ENCODE results near the gene LTBP3. TPM values are rescaled to one million over a fixed set of nuclear protein-coding genes. Genes with fewer than 3 reads are reported as not detected.

LTBP3 gene
- total and polyA plus RNA-seq, 12 donors = 40.2 to 362 (median 221) TPM

DNA sequence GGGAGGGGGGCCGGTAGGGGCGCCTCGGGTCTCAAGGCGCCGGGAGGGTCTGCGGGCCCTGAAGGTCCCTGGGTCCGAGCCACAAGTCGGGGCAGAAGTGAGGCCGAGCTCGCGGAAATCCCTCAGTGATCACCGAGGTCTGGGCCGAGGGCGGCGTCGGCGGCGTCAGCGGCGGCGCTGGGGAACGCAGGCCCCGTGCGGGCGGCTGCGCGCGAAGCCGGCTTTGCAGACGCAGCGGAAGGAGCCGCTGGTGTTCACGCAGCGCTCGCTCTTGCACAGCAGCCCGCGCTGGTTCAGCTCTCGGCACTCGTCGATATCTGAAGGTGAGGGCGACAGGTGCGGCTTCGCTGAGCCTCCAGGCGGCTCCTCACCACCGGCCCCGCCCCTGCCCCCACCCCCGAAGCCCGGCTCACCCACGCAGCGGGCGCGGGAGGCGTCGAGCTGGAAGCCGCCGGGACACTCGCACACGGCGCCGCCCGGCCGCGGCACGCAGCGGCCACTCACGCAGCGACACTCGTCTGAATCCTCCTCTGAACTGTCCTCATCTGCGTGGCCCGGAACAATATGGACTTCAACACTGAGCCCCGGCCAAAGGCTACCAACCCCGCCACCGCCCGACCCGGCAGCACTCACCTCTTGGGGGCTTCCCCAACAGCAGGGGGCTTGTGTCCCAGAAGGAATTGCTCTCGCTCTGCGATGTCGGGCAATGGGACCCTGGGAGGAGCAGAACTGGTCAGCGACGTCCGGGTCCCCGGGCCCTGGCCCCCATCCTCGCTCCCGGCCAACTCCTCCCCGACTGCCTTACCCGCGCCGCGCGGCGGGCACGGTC lies 19.0 kb downstream of the LTBP3 start:
- intact Hi-C loops (cut with DNase I) = no loop called here
- peak in 2 of 7 donors; percentile 27 to 35 for DNase-seq
- 74 to 79% (median 78%) methylated on average over 18 to 92 of the region's 92 CpGs for WGBS, 4 donors
- H3K36me3 ChIP-seq (replicated peaks in 1 of 2) = peaks cover 0 to 29% of the 10 kb centered on the region in 2 donors
- TF ChIP-seq, protein P1, sequence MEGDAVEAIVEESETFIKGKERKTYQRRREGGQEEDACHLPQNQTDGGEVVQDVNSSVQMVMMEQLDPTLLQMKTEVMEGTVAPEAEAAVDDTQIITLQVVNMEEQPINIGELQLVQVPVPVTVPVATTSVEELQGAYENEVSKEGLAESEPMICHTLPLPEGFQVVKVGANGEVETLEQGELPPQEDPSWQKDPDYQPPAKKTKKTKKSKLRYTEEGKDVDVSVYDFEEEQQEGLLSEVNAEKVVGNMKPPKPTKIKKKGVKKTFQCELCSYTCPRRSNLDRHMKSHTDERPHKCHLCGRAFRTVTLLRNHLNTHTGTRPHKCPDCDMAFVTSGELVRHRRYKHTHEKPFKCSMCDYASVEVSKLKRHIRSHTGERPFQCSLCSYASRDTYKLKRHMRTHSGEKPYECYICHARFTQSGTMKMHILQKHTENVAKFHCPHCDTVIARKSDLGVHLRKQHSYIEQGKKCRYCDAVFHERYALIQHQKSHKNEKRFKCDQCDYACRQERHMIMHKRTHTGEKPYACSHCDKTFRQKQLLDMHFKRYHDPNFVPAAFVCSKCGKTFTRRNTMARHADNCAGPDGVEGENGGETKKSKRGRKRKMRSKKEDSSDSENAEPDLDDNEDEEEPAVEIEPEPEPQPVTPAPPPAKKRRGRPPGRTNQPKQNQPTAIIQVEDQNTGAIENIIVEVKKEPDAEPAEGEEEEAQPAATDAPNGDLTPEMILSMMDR (IDR thresholded peaks at IDR 0.05) = no peak
- no peak for TF ChIP-seq POLR2A (IDR thresholded peaks at IDR 0.05)
- H3K9me3 ChIP-seq (replicated peaks in 1 of 3) = no peaks in the 10 kb centered on the region
- H3K4me3 ChIP-seq = peak overlapping the region in 1 of 4 donors; percentile 58
- H3K27me3 ChIP-seq = no peaks in the 10 kb centered on the region
- H3K27ac ChIP-seq = peak overlapping the region in 4 of 5 donors; percentile 62 to 93 (median 87)
- peaks cover 20 to 26% of the 10 kb centered on the region in 2 donors for H3K4me1 ChIP-seq (replicated peaks in 1 of 2)

DNA sequence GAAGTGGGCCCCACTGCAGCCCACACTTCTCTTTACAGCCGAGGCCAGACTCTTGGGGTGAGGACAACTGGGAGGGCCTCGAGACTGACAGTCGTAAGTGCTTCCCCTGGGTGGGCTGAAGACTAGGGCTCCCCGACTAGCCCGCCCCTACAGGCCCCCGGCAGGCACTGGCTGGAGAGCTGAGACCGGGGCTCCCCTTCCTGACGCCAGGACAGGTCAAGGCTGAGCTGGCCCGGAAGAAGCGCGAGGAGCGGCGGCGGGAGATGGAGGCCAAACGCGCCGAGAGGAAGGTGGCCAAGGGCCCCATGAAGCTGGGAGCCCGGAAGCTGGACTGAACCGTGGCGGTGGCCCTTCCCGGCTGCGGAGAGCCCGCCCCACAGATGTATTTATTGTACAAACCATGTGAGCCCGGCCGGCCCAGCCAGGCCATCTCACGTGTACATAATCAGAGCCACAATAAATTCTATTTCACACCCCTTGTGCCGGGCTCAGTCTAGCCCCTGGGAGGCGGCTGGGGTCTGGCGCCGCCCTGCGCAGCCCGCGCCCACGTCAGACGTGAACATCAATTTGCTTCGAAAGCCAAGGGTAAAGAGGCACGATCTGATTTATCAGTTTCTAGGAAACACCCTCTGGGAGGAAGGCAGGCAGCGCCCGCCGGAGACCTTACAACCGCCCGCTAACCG lies 19.8 kb downstream of the LTBP3 start:
- Histone ChIP-seq H3K9me3 (replicated peaks in 1 of 3) (no peaks in the 10 kb centered on the region), H3K4me1 (replicated peaks in 1 of 2) (peaks cover 20 to 26% of the 10 kb centered on the region in 2 donors), H3K27me3 (no peaks in the 10 kb centered on the region), H3K27ac (peak overlapping the region in 1 of 5 donors; percentile 47), H3K36me3 (replicated peaks in 1 of 2) (peaks cover 0 to 31% of the 10 kb centered on the region in 2 donors), H3K4me3 (no peak overlapping the region)
- WGBS, 4 donors = 68 to 87% (median 69%) methylated on average over 16 to 43 of the region's 43 CpGs
- peak in 3 of 7 donors; percentile 25 to 39 (median 37) for DNase-seq
- intact Hi-C loops (cut with DNase I) = no loop called here
- TF ChIP-seq POLR2A (IDR thresholded peaks at IDR 0.05) = no peak
- TF ChIP-seq, protein P1 (IDR thresholded peaks at IDR 0.05) = no peak

DNA sequence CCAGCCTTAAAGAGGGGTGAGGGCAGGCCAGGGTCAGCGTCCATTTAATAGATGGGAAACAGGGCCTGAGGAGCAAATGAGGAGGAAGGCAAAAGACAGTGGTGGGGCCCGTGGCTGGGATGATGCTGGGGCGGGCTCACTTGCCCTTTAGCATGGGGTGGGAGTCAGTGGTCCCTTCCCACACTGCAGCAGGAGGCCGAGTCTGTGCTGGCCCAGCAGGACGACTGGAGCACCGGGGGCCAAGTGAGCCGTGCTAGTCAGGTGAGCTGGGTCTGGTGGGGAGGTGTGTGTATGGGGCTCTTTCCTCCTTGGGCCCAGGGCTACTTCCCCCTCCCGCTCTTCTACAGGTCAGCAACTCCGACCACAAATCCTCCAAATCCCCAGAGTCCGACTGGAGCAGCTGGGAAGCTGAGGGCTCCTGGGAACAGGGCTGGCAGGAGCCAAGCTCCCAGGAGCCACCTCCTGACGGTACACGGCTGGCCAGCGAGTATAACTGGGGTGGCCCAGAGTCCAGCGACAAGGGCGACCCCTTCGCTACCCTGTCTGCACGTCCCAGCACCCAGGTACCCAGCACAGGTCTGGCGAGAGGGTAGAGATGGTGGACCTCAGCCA lies 20.4 kb downstream of the LTBP3 start:
- intact Hi-C loops (cut with DNase I) = no loop called here
- H3K9me3 ChIP-seq (replicated peaks in 1 of 3) = no peaks in the 10 kb centered on the region
- peak in 2 of 7 donors; percentile 7 to 41 for DNase-seq
- H3K4me3 ChIP-seq = no peak overlapping the region
- peaks cover 20 to 26% of the 10 kb centered on the region in 2 donors for H3K4me1 ChIP-seq (replicated peaks in 1 of 2)
- no peak for TF ChIP-seq POLR2A (IDR thresholded peaks at IDR 0.05)
- TF ChIP-seq, protein P1 (IDR thresholded peaks at IDR 0.05) = no peak
- peaks cover 0 to 38% of the 10 kb centered on the region in 2 donors for H3K36me3 ChIP-seq (replicated peaks in 1 of 2)
- 78 to 88% (median 82%) methylated on average over 9 to 18 of the region's 18 CpGs for WGBS, 4 donors
- no peaks in the 10 kb centered on the region for H3K27me3 ChIP-seq
- peak overlapping the region in 1 of 5 donors; percentile 47 for H3K27ac ChIP-seq

DNA sequence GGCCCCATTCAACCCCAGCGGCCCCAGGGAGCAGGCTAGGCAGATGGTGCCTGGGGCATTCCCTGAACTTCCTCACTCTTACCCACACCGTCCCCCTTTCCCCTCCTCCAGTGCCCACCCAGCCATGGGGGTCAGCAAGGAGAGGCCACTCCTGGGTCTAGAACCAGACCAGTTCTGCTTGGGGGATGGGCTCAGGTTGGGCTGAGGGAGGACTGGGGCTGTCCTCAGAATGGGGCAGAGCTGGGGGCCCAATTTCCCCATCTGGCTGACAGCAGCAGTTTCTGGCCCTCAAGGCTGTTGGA lies 20.9 kb downstream of the LTBP3 start:
- TF ChIP-seq POLR2A (IDR thresholded peaks at IDR 0.05) = no peak
- TF ChIP-seq, protein P1 (IDR thresholded peaks at IDR 0.05) = no peak
- intact Hi-C loops (cut with DNase I) = no loop called here
- DNase-seq = no peak
- Histone ChIP-seq H3K36me3 (replicated peaks in 1 of 2) (peaks cover 0 to 43% of the 10 kb centered on the region in 2 donors), H3K27ac (peak overlapping the region in 1 of 5 donors; percentile 47), H3K9me3 (replicated peaks in 1 of 3) (no peaks in the 10 kb centered on the region), H3K27me3 (no peaks in the 10 kb centered on the region), H3K4me1 (replicated peaks in 1 of 2) (peaks cover 20 to 26% of the 10 kb centered on the region in 2 donors), H3K4me3 (no peak overlapping the region)
- 80 to 94% (median 86%) methylated on average over 1 to 2 of the region's 2 CpGs for WGBS, 4 donors

Measured in adrenal gland (tissue), 12 donors.